RPMI8226 (cell line): Measurements from ENCODE around the gene DUSP22.
A peak's percentile ranks its signal among the peaks of the same experiment; 100 is the strongest.

Experiments
- DNase-seq: peaks from one replicate; pipeline ENCODE4 v3.0.0-alpha.2; 2015

The DUSP22 gene

DNA sequence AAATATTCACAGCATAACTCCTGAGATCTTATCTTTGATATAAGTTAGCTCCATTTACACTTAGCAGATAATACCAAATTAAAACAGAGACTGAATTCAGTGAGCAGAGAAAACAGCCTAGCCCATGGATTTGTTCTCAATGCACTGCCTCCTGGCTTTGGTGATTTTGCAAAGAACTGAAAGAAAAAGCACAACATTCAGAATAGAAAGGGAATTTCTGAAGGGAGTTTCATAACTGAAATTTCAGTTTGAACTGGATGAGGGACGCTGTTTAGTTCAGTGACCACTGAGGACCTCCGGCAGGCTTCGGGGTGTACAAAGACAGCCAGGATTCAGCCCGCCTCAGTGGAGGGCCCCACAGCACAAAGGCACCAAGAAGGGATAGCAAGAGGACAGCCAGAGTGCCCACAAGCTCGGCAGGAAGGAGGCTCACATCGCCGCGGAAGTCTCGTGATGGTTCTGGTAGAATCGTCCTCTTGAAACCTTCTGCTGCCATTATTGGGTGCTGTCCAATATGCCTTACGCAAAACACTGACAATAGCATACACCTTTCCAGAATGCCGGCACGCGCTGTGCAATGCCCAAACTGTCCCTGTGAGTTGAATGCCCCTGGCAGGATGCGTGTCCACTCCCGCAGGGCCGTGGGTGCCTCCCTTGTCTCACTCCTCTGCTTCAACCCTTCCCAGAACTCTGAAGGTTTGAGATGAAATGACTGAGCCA is 89.6 kb downstream of the DUSP22 start:
- DNase-seq = no peak

DNA sequence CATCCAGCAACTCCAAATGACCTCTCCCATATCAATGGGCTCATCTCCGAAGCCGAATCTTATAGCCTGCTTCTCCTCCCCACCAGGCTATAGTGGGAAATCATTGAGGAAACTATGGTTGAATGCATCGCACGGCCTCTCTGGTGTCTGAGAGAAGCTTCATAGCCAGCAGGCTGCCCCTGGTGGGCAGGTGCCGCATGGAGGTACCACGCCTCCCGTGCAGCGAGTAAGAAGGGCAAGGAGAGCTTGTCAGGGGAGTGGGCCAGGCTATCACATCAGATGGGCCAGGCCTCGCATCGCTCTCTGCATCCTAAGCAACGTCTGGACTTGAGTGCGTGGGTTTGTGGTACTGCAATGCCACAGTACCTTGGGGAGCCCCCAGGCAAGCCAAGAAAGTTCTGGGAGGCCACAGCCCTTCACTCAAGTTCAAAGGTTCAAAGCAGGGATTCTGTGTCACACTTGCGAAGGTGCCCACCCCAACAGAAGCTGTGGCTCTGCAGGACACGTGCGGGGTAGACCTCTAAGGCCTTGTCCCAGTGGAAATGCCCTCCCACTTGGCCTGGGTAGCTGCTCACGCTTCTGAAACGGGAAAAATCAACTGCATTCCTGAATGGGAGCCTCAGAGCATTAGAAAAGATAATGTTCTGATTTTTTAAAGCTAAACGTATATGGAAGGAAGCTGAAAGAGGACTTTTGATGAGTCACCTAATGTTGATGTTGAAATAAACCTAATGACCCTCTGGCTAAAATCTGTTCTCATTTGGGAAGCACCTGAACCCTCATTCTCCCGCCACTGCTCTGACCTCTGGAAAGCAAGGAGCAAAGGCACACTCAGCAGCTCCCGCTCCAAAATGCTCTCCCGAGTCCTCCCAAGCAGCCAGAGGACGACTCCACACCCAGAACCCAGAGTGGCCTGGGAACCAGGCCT is 90.9 kb downstream of the DUSP22 start:
- DNase-seq = no peak

DNA sequence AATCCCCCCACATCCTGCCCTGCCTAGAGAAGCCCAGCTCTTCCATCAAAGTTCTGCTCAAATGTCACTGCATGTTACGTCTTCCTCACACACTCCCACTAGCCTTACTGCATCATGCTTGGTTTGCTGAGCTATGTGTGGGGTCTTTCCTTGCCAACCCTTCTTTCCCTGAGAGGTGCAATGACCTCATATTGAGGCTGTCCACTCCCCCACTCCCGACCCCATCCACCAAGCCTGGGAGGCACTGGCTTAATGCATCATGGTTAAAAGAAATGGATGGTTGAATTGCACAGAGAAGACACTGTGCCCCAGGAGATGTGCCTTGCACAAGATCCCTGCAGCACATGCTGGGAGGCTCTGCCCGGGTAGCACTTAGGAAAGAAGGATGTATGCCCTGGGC is 91.6 kb downstream of the DUSP22 start:
- no peak for DNase-seq

DNA sequence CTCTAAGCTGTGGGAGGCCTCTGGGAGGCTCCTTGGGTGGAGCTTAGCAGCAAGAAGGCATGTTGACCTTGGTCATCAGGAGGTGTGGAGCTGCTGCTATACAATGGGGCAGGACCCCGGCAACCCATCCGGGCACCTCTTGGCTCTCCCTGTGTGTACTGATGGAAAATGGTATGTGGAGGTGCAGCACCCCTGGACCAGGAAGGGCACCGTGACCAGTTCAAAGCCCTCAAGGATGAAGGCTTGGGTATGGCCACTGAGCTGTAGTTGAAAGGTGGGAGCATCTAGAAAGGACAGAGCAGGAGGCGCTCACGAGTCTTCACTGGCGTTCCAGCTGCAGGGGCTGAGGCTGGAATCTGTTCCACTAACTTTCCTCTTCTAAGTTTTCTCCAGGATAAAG is 92.6 kb downstream of the DUSP22 start:
- DNase-seq = no peak

DNA sequence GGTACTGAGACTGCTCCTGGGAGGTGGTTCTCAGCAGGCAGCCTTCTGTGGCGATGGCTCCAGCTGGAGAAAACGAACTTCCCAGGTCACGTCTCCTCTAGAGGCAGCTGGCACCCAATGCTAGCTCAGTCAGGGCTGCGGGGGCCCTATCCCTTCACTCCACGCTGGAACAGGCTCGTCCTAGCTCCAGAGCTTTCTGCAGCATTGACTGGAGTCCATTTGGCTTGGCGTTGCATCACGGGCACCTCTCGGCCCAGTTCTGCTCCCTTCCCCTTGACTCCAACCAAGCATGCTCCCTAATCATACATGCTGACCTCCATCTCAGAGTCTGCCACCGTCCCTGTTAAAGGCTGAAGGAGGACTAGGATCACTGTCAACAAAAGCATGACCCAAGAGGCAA is 93.3 kb downstream of the DUSP22 start:
- DNase-seq = no peak

DNA sequence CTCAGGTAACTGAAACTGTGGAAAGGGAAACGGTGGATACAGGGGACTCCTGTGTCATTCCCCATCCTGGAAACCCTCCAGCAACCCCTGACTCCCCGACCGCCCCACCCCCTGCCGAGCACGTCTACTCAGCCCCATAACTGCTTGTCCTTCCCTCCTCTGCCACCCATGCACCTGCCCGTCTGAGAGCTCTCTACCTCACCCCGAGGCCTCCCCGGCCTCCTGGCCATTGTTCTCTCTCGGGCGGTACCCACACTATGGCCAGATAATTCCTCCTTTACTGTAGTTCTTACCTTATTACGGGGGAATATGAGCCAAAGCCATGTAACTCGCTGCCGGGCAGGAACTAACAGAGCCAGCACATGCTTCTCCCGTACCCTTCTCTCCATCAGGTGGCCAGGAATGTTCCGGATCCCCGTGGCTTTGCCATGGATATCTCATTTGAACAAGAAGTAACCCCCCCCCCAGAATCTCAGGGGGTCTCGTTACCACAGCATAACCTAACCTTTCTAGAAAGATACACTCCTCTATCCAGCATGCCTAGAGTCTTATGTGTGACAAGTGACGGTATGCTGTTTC is 94.5 kb downstream of the DUSP22 start:
- no peak for DNase-seq

DNA sequence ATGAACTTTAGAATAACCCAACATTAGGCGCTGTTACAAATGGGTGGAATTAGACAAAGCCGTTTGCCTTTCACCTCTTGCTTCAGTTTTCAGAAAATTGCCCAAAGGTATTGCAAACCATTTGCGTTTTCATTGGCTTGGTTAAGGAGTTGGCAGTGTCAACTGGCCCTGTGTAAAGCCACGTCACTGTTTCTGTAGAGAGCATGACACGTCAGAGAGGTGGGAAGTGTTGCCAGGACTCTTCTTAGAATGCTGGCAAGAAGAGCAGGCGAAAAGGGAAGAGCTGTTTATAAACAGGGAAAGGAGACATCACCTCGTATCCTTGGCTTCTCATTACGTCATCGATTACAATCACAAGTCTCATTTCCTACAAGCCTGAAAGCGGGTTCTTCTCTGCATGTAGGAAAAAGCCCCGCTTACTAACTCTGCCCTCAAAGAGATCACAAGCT is 95.0 kb downstream of the DUSP22 start:
- DNase-seq = no peak

DNA sequence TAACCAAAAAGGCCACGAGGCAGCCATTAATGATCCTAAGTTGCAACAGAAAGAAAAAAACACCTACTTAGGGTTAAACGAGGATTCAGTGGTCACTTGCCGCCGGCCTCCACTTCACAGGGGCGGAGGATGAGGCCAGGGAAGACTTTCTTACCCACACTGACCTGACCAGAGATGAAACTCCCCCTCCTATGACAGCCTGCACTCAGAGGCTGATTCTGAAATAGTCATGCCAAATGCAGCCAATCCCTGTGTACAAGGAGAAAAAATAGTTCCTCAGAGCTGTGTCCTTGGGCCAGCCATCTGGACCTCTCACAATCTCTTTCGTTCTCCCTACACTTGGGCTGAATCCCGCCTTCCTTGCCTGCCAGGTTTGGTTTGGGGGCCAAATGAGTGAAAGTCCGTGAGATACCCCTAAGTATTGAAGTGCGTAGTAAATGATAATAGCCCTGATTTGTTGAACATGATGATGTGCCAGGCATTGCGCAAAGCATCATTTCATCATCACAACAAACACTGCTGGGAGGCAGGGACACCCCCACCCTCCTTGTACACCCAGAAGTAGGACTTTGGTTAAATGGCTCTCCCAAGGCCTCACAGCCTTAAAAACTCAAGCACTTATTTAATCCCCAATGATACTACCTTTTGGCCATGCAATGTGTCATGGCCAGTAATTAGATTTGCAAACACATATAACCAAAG is 96.1 kb downstream of the DUSP22 start:
- DNase-seq = no peak

DNA sequence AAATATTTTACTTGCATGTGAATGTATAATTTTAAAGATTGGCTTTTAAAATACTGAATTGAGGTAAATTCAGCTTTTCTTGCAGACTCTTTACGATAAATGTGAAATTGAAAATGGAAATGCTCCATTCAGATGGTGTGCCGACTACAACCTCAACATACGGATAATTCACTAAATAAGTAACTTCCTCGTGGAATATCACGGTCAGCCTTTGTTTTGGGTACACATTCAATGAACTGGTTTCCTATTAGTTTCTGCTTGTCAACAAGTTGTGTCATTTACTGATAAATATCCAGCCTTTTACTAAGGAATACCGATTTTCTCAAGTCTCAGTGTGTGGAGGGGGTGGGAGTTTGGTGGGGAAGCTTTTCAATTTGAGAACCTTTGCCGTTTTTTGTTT is 96.9 kb downstream of the DUSP22 start:
- no peak for DNase-seq

DNA sequence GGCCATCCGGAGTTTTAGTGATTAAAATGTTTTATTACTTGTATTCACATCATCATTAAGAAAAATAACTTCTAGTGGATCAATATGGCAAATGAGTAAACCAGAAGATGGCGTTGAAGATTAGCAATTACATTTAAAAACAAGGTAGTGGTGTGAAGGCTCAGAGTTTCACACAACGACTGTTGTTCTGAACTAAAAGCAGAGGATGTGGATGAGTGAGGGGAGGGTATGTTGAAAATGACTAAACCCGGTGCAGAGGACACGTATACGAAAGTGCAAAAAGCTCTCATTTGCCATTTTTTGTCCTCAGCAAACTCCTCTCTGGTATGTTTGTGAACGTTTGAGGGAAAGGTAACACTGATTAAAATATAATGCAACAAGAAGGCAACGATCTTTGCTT is 97.3 kb downstream of the DUSP22 start:
- no peak for DNase-seq

DNA sequence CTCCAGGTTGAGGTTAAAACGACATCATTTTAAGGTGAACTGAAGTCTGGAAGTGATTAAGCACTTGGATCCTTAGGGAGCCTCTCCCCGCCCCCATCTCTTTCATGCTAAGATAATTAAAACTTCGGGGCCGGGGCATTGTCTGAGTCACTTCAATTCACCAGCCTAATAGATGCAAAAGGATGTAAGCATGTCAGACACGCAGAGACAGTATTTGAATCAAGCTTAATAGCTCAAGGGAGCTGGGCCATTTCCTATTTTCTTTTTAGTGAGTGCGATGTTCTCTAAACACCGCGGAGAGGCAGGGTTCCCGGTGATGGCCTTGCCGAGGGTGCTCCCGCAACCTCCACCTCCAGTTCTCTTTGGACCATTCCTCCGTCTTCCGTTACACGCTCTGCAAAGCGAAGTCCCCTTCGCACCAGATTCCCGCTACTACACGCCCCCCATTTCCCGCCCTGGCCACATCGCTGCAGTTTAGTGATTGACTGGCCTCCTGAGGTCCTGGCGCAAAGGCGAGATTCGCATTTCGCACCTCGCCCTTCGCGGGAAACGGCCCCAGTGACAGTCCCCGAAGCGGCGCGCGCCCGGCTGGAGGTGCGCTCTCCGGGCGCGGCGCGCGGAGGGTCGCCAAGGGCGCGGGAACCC is 98.7 kb downstream of the DUSP22 start:
- peak; percentile 81 for DNase-seq

DNA sequence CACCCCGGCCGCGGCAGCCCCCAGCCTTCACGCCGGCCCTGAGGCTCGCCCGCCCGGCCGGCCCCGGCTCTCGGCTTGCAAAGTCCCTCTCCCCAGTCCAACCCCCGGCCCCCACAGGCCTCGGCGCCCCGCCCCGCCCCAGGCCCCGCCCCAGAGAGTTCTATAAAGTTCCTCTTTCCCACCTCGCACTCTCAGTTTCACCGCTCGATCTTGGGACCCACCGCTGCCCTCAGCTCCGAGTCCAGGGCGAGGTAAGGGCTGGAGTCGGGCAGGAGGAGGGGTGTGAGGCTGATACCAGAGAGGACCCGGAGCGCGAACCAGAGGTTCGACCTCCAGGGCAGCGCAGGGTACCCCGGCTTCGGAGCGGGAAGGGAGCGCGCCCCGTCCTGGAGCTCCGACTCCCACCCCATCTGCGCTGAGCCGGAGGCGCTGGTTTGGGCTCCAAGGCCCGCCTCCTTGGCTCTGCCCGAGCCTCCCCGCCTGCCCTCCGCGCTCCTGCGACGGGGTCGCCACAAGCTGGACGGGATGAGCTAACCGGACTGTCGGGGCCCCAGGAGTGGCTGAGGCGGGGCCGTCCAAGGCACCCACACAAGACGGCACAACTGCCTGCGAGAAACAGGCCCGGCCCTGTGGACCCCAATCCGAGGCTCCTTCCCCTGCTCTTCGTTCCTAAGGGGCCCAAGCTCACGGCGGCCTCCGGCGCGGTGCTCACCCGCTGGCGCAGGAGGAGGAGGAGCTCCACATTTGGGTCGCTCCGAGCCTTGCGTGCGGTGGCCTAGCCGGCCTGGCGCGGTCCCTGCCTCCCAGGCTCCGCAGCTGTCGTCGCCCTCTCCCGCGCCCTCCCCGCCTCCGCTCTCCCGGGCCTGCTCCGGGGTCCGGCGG is 99.5 kb downstream of the DUSP22 start, which contains the start of gene IRF4:
TSS of gene IRF4 (plus strand) at position 194 of the 882 bp plus-strand sequence. CDS start 1,401 bp downstream, outside the sequence.
- peak; percentile 94 for DNase-seq

DNA sequence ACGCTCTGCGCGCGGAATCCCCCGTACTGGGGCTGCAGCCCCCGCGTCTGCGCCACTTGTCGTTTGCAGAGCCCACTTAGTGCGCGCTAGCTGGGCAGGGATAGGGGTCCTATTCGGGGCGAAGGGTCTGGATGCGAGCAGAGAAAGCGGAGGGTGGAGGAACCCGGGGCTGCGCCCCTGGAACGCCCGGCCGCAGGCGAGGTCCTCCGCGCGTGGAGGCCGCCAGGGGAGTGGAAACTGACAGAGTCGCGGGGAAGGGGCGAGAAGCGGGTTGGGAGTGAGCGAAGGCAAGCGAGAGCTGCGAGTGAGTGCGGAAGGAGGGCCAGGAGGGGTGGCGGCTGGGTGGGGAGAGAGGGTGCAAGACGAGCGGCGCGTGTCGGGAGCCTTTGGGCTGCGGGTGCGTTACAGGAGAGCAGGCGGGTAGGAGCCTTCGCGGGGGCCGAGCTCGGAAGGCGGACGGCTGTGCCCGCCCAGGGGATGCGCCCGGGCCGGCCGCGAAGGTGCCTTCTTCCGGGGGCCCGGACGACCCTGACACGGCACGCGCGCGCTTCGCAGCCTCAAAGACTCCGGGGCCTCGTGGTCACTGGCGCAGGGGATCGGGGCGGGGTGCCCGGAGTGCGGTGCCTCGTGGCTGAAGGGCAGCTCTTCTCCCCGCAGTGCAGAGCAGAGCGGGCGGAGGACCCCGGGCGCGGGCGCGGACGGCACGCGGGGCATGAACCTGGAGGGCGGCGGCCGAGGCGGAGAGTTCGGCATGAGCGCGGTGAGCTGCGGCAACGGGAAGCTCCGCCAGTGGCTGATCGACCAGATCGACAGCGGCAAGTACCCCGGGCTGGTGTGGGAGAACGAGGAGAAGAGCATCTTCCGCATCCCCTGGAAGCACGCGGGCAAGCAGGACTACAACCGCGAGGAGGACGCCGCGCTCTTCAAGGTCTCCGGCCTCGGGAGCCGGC is 100.4 kb downstream of the DUSP22 start:
- peak; percentile 68 for DNase-seq

DNA sequence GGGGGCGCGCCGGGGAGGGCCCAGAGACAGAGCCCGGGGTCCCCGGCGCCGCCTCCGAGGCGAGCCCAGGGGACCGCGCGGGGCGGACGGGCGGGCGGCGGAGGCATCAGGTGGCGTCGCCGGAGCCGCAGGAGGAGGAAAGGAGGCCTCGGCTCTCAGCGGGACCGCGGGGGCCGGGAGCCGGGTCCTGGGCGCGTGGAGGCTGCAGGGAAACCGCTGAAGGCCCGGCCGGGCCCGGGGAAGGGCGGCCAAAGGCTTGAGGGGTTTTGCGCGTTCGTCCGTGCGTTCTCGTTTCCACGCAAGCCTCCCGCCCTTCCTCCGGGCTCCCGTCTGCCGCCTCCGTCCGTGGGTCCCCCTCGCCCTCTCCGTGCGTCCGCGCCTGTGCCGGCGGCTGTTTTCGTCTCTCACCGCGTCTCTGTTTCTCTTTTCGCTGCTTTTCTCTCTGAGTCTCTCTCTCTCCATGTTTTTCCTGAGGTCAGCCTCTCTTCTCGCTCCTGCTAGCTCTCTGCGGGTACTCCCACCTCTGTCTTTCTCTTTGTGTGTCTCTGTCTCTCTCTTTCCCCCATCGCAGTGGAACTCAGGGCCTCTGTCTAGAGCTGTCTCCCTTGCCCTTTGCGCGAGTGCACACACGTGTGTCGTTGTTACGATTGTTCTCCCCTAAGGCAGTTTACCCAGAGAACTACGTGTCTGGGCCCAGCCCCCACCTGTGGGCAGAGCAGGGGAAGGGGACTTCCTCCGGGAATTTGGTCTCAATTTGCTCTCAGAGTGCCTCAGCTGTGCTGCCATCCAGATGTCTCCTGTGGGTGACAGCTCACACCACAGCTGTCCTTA is 101.3 kb downstream of the DUSP22 start:
- DNase-seq = peak; percentile 64

DNA sequence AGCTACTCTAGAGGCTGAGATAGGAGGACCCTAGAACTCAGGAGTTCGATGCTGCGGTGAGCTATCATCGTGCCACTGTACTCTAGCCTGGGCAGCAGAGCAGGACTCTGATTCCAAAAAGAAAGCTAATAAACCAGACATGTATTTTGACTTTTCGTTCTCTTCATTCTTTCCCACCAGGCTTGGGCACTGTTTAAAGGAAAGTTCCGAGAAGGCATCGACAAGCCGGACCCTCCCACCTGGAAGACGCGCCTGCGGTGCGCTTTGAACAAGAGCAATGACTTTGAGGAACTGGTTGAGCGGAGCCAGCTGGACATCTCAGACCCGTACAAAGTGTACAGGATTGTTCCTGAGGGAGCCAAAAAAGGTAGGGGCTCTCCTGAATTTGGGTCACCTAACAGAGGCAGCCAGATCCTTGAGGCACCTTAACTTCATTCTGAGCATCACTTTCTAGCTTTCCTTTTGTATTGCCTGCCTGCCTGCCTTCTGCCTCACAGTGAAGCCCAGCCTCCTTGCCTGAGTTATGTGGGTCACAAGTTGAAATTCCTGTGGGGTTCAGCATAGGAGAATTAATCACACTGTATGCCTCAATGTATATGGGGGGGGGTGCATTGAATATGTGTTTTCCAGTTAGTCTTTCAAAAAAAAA is 102.5 kb downstream of the DUSP22 start:
- DNase-seq = peak; percentile 45

DNA sequence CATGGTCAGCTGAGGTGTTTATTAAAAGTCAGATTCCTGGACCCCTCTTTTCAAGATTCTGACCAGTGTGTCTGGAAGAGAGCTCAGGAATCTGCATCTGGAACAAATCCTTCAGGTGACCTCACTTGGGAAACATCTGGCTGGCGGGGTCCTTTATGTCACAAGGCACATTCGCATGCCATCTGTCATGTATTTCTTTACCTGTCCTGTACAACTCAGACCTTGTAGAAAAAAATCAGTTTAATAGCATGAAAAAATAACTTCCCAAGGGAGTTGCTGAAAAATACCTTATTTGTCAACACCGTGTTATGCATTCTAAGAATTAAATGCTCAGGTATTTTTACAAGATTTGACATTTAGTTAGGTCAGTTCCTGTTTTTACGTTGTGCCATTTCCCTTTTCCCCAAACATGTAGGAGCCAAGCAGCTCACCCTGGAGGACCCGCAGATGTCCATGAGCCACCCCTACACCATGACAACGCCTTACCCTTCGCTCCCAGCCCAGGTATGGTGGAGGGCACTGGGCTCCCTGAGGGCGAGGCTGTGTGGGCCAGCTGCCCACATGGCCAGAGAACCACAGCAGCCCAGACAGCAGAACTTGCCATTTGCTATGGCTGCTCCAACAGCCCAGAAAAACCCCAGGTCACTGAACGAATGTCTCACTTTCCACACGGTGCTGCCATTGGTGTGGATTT is 103.3 kb downstream of the DUSP22 start:
- peak; percentile 48 for DNase-seq

DNA sequence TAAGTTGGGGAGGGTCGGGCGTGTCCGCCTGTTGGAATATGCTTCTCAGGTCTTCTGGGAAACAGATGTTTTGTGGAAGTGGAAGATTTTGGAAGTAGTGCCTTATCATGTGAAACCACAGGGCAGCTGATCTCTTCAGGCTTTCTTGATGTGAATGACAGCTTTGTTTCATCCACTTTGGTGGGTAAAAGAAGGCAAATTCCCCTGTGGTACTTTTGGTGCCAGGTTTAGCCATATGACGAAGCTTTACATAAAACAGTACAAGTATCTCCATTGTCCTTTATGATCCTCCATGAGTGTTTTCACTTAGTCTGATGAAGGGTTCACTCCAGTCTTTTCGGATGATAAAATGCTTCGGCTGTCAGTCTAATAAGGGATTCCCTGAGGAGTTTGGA is 103.8 kb downstream of the DUSP22 start:
- no peak for DNase-seq

DNA sequence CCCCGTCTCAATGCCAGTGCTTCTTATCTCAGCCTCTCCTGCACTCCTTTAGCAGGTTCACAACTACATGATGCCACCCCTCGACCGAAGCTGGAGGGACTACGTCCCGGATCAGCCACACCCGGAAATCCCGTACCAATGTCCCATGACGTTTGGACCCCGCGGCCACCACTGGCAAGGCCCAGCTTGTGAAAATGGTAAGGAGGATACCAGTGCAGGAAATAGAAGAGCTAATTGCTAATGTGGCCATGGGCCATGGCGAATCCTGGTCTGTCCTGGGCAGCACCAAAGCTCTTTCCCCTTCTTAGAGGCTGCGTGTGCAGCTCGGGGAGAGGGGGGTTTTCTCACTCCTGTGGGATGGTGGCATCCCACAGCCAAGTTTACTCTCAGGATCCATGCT is 104.8 kb downstream of the DUSP22 start:
- DNase-seq = no peak
